Germinal center (tissue), 1 donor: ENCODE data around the gene STRADB.
"Not testable (repeated sequence)": the region's sequence is repeated elsewhere in the genome, so short reads cannot be mapped to it uniquely, and the experiment has no call there.

Experiments
- DNase-seq: peaks from one replicate; pipeline ENCODE4 v3.0.0; 2012; ENCODE audit warnings: mixed read lengths, low spot score

Gene STRADB

GRCh38 chr2:201451292-201452057 lies at the start of gene STRADB, which contains the start of gene TRAK2:
Gene STRADB, plus strand, starts transcription at chr2:201451740. Its CDS starts 3,101 bp downstream, at chr2:201454841.
Gene TRAK2, minus strand, starts transcription at chr2:201451458. Its CDS starts 30,951 bp downstream, at chr2:201420507.
- peak; percentile 96 for DNase-seq

- no peak for DNase-seq
Observed at GRCh38 chr2:201401815-201402214, 49.7 kb upstream of the STRADB start.

GRCh38 chr2:201402651-201403562 lies 48.6 kb upstream of the STRADB start:
- DNase-seq, result no peak

GRCh38 chr2:201403880-201404279 lies 47.7 kb upstream of the STRADB start:
- no peak for DNase-seq

- DNase-seq, result no peak
Observed at GRCh38 chr2:201404699-201405280, 46.8 kb upstream of the STRADB start.

GRCh38 chr2:201406077-201406662 lies 45.4 kb upstream of the STRADB start:
- no peak for DNase-seq

- no peak for DNase-seq
Observed at GRCh38 chr2:201407265-201407664, 44.3 kb upstream of the STRADB start.

- no peak for DNase-seq
Observed at GRCh38 chr2:201408931-201409330, 42.6 kb upstream of the STRADB start.

- no peak for DNase-seq
Observed at GRCh38 chr2:201411421-201411820, 40.1 kb upstream of the STRADB start.

- no peak for DNase-seq
Observed at GRCh38 chr2:201413143-201413542, 38.4 kb upstream of the STRADB start.

GRCh38 chr2:201413552-201413951 lies 38.0 kb upstream of the STRADB start:
- no peak for DNase-seq

GRCh38 chr2:201414099-201415023 lies 37.2 kb upstream of the STRADB start:
- peak; percentile 9 for DNase-seq

GRCh38 chr2:201415149-201415548 lies 36.4 kb upstream of the STRADB start:
- DNase-seq, result no peak

GRCh38 chr2:201419057-201419635 lies 32.4 kb upstream of the STRADB start:
- no peak for DNase-seq

- DNase-seq, result no peak
Observed at GRCh38 chr2:201419986-201420385, 31.6 kb upstream of the STRADB start.

GRCh38 chr2:201420442-201421113 lies 31.0 kb upstream of the STRADB start:
- no peak for DNase-seq

- DNase-seq, result no peak
Observed at GRCh38 chr2:201425952-201426351, 25.6 kb upstream of the STRADB start.

GRCh38 chr2:201428366-201428765 lies 23.2 kb upstream of the STRADB start:
- not testable (repeated sequence) for DNase-seq

- not testable (repeated sequence) for DNase-seq
Observed at GRCh38 chr2:201429835-201430234, 21.7 kb upstream of the STRADB start.

GRCh38 chr2:201430322-201430721 lies 21.2 kb upstream of the STRADB start:
- not testable (repeated sequence) for DNase-seq
